AG09319 (cell line): Measurements from ENCODE around the gene WDR54.
A peak's percentile ranks its signal among the peaks of the same experiment; 100 is the strongest.

Source experiments
- DNase-seq: peaks from one replicate; pipeline ENCODE4 v3.0.0-alpha.2; 2010; ENCODE audit warnings: low read depth; ENCODE audit errors: extremely low read depth
- TF ChIP-seq, protein P1 (sequence below): IDR thresholded peaks from 2 replicates; pipeline ENCODE4 v1.5.1; 2011; ENCODE audit warnings: low read depth, mild to moderate bottlenecking, inconsistent platforms, low read length, moderate library complexity

Gene WDR54

DNA sequence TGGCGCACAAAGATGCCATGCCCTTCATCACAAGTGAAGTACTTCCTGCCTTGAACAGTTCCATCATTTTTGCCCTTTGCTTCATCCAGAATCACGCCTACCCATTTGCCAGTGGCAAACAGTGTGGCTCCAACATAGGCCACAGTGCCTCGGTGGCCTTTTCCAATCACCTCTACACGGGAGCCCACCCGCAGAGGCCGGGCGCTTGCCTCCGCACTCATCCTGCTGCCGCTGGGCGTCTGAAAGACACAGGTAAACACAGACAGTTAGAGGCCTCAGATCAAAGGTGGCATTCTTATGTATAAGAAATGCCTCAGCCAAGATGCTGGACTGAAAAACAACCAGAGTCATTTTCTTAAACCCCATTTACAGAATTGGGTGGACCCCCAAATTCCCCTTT is 43.5 kb upstream of the WDR54 start:
- no peak for DNase-seq
- TF ChIP-seq, protein P1, sequence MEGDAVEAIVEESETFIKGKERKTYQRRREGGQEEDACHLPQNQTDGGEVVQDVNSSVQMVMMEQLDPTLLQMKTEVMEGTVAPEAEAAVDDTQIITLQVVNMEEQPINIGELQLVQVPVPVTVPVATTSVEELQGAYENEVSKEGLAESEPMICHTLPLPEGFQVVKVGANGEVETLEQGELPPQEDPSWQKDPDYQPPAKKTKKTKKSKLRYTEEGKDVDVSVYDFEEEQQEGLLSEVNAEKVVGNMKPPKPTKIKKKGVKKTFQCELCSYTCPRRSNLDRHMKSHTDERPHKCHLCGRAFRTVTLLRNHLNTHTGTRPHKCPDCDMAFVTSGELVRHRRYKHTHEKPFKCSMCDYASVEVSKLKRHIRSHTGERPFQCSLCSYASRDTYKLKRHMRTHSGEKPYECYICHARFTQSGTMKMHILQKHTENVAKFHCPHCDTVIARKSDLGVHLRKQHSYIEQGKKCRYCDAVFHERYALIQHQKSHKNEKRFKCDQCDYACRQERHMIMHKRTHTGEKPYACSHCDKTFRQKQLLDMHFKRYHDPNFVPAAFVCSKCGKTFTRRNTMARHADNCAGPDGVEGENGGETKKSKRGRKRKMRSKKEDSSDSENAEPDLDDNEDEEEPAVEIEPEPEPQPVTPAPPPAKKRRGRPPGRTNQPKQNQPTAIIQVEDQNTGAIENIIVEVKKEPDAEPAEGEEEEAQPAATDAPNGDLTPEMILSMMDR: no peak

DNA sequence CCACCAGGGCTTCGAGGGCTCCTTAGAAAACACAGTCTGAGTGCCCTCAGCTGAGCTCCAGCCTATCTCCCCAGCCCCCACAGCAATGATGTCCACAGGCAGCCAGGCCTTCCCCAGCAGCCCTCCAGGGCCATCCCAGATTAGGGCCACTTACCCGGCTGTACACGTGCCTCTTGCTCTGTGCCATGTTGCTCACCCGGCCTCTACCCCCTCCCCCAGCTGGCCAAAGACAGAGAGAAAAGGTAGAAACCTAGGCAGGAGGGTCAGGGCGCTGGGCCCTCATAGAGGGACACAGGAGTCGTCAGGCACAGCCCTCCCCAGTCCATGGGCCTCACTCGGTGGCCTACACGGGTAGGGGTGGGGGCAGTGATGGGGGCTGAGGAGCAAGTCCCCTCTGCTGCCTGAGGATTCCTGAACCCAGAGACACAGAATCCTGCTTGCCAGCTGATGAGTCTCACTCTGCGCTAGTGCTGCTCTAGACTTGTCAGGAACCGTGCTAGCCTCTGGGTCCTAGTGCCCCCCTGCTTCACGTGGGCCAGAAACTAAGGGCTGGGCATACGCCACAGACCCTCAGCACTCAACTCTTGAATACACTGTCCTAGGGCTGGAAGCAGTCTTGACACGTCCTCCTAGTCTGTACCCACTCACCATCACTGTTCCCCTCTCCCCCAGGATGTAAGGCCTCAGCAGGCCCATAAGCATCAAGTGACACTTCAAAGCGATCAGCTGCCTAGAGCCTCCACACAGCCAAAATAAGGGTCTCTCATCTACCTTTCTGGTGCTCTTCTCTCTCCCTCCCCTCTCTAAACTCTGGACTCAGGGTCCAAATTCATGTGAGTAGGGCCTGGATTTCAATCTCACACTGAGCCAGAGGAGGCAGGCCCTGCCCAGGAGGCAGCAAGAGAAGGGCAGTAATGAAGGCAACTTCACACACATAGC is 41.4 kb upstream of the WDR54 start, which contains the start of gene DCTN1:
DCTN1 (minus strand) TSS at position 461 of the 939 bp plus-strand sequence; CDS start at position 187, 274 bp downstream.
- peak; percentile 22 for DNase-seq
- TF ChIP-seq, protein P1: no peak

DNA sequence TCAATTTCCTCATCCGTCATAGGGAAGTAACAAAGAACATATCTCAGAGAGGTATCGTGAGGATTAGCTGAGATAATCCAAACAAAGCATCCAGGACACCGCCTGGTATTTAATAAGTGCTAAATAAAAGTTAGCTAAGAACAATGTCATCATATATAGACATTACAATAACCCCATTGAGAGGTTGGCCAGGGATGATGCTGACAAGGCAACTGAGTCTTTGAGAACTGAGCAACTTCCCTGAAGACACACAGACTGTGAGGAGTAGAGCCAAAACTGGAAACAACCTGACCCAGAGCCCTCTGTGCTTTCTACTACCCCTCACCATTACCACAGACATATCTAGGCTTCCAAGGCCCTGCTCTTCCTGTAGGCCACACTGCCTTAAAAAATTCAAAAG is 39.8 kb upstream of the WDR54 start:
- TF ChIP-seq, protein P1: no peak
- DNase-seq: no peak

DNA sequence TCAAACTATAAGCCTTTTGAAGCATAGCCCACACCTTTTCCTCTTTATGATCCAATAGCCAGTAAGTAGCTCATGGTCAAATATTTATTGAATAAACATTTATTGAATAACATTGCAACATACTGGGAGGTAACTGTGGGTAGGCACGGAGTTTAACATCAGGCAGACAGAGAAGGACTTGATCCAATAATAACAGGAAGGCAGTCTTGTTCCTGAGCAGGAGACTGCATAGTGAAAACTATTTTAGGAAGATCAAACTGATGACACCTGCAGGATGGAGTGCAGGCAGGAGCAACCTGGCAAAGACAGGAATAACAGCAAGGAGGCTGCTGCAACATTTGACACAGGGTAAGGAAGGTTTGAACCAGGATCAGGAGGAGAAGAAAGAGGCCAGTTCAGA is 38.3 kb upstream of the WDR54 start:
- peak; percentile 47 for DNase-seq

DNA sequence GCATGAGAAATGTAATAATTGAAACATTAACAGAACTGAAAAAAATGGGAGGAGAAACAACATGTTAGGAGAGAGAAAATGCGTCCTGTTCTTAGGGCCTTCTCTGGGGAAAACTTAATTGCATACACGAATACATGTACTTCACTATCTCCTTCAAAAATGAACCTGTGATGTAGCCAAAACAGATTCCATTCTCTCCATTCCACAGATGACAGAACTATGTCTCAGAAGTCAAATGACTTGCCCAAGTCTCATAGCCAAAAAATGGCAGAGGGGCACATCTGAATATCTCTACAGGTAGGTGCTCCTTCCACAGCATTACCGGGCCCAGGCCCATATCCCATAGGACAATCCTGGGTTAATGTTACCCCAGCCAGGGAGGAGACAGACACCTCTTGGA is 37.5 kb upstream of the WDR54 start:
- TF ChIP-seq, protein P1: no peak
- DNase-seq: no peak

More for the DNA sequence above, 38.3 kb upstream of the WDR54 start:
- TF ChIP-seq, protein P1: no peak

DNA sequence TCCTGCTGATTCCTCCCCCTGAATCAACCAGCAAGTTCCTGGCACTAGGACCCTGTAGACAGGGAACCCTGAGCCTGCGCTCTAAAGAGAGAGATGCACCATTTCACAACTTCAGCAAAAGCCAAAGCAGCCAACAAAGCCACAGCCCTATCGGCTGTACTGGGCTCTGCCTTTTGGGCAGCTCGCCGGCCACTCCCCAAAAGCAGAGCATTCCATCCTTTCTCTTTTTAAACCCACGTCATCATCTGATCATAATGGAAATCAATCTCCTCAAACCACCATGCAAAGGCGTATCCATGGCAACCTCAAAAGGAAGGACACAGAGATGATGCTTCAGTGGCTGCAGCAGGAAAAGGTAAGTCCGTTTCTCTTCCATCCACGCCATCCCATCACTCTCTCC is 36.1 kb upstream of the WDR54 start:
- DNase-seq: no peak
- TF ChIP-seq, protein P1: no peak

DNA sequence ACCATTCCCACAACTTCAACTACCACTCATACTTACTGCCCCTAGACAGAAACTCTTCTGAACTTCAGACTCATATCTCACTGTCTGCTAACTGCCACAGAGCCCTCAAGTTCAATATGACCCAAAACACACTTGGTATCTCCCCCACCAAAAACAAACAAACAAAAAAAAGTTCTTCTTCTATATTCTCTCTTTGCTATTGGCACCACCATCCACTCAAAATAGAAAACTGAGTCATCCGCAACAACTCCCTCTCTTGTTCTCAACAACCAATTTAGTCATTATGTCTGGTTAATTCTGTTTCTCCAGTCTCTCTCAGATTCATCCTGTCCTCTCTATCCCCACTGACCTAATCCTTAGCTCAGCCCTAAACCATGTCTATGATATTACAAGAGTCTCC is 34.2 kb upstream of the WDR54 start:
- no peak for DNase-seq
- TF ChIP-seq, protein P1: no peak
